Astrocyte of the spinal cord (primary cell): Measurements from ENCODE around the gene NCOA3.
"Not testable (repeated sequence)": the region's sequence is repeated elsewhere in the genome, so short reads cannot be mapped to it uniquely, and the experiment has no call there.

Experiments
- DNase-seq: peaks from one replicate; pipeline ENCODE4 v3.0.0; 2011; ENCODE audit warnings: low read depth, low spot score
- H3K4me3 ChIP-seq: 2 replicates; pipeline ENCODE4 v1.5.1; 2011; ENCODE audit warnings: low read depth, mild to moderate bottlenecking, low read length, moderate library complexity
- CTCF ChIP-seq: IDR thresholded peaks from 2 replicates; pipeline ENCODE4 v1.5.1; 2012; ENCODE audit warnings: low read depth, mild to moderate bottlenecking, low read length, inconsistent platforms
- in situ Hi-C: cut with HindIII; loops from 2 replicates; pipeline ENCODE4 v1.10.0; 2017; ENCODE audit warnings: low sequenced_read_pairs

Gene NCOA3

DNA sequence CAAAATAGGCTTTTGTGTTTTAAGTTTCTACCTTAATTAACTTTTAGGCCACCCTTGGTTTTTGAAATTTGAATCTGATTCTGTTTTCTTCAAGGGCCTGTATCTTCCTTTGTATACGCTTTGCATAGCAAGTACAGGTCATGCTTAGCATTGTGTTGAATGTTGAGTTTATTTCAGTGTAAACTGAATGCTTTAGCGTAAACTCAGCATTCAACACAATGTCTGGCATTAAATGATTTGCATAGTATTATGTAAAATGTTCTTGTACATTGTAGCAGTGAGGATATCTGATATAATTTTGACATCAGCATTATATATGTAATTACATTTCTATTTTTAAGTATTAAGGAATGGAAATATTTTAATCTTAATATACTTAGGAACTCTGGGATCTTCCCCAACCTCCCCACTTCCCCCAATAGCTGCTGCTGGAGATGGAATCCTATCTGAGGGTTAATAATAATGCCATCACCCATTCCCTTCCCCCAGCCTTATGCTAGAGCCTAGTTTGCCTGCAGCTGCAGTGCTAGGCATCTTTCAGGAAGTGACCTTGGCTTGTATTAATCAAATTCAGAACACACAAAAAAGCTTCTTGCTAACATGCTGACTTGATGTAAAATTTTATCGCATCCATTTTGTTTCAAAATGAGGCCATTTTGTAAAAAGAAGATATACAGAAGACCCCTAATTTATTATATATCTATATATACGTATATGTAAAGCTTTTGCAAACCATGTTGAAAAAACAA is 73.1 kb downstream of the NCOA3 start:
- in situ Hi-C loops = no loop called here

GRCh38 chr20:47576516-47577033 is 74.9 kb downstream of the NCOA3 start:
- peak; percentile 90 for DNase-seq
- no peak for TF ChIP-seq CTCF
- H3K4me3 ChIP-seq = no peak overlapping the region
- in situ Hi-C loops = no loop called here

More for the DNA sequence above, 73.1 kb downstream of the NCOA3 start:
- H3K4me3 ChIP-seq = no peak overlapping the region
- peak; percentile 18 for DNase-seq
- no peak for TF ChIP-seq CTCF

DNA sequence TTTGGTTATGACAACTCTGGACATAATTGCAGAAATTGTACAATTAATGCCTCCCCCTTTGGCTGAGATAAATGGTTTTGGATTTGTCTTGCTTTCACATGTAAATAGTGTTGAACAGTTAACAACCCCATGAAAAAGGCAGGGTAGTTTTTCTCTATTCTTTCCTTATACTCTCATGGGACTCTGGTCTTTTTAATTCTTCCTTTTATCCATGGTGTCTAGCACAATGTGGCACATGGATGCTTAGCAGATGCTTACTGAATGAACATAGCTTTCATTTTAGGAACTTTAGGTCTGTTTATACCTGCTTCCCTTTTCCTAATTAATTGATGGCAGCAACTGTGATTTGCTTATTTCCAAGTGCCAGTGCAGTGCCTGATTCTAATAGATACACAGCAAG is 75.6 kb downstream of the NCOA3 start:
- no peak for TF ChIP-seq CTCF
- H3K4me3 ChIP-seq = no peak overlapping the region
- no peak for DNase-seq
- in situ Hi-C loops = no loop called here

GRCh38 chr20:47578543-47578942 is 76.9 kb downstream of the NCOA3 start:
- in situ Hi-C loops = no loop called here
- TF ChIP-seq CTCF = no peak
- no peak overlapping the region for H3K4me3 ChIP-seq
- no peak for DNase-seq

DNA sequence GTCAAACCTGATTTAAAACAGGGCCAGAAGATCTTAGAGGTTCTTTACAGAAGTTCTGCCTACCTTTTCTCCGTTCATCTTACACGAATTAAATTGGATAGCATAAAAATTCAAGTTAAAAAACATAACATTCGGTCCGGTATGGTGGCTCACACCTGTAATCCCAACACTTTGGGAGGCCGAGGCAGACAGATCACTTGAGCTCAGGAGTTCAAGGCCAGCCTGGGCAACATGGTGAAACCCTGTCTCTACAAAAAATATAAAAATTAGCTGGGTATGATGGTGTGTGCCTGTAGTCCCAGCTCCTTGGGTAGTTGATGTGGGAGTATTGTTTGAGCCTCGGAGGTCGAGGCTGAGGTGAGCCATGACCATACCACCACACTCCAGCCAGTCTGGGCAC is 79.0 kb downstream of the NCOA3 start:
- H3K4me3 ChIP-seq, in situ Hi-C loops, DNase-seq: not testable (repeated sequence)

- in situ Hi-C loops = no loop called here
- H3K4me3 ChIP-seq = no peak overlapping the region
- no peak for DNase-seq
- no peak for TF ChIP-seq CTCF
These were observed 79.4 kb downstream of the NCOA3 start for GRCh38 chr20:47581090-47581489.

DNA sequence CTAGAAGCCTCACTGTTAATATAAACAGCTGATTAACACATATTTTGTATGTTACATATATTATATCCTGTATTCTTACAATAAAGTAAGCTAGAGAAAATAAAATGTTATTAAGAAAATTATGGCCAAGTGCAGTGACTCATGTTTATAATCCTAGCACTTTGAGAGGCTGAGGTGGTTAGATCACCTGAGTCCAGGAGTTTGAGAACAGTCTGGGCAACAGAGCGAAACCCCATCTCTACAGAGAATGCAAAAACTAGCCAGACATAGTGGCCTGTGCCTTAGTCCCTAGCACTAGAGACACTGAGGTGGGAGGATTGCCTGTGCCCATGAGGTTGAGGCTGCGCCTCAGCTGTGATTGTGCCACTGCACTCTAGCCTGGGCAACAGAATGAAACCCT is 81.9 kb downstream of the NCOA3 start:
- H3K4me3 ChIP-seq = no peak overlapping the region
- in situ Hi-C loops = no loop called here
- no peak for TF ChIP-seq CTCF
- no peak for DNase-seq
